Measurements from ENCODE around the gene SHISA8.

The SHISA8 gene

DNA sequence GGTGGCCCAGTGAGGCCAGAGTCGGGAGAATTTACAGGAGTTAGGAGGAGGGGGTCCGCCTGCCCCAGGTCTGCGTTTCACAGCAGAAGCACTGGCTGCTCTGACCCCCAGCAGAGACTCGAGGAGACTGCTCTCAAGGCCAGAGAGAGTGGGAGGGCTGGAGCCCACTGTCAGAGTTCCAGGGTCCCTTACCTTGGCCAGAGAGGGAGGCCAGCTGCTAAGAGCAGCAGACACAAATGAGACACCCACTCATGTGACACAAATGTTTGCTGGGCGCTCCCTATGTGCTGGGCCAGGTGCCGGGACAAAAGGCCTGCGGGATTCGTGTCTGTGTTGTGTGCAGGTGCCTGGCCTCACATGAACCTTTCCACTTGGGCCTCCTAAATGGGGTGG, 14.5 kb upstream of the SHISA8 start:
- H3K4me1 ChIP-seq (ENCODE audit: insufficient read depth, low read length, severe bottlenecking): peaks cover 59% of the 10 kb centered on the region
- H2AFZ ChIP-seq (ENCODE audit: low read length): no peak overlapping the region
- H3K27me3 ChIP-seq (ENCODE audit: insufficient read depth, low read length): peaks cover 6% of the 10 kb centered on the region; the same call in 1 of the 2 replicates
- no peaks in the 10 kb centered on the region for H3F3A ChIP-seq (ENCODE audit: insufficient read depth, low read length)
- H3K36me3 ChIP-seq (ENCODE audit: insufficient read depth, low read length): peaks cover 5% of the 10 kb centered on the region; the same call in 1 of the 2 replicates
- H3K4me2 ChIP-seq (ENCODE audit: low read length): no peak overlapping the region
- H3K79me2 ChIP-seq (ENCODE audit: insufficient read depth, low read length): no peaks in the 10 kb centered on the region
- no peak overlapping the region for H3K9ac ChIP-seq (ENCODE audit: low read length)
- TF ChIP-seq EZH2 (IDR thresholded peaks at IDR 0.05; ENCODE audit: borderline replicate concordance, low read length): no peak
- TF ChIP-seq, protein P1, sequence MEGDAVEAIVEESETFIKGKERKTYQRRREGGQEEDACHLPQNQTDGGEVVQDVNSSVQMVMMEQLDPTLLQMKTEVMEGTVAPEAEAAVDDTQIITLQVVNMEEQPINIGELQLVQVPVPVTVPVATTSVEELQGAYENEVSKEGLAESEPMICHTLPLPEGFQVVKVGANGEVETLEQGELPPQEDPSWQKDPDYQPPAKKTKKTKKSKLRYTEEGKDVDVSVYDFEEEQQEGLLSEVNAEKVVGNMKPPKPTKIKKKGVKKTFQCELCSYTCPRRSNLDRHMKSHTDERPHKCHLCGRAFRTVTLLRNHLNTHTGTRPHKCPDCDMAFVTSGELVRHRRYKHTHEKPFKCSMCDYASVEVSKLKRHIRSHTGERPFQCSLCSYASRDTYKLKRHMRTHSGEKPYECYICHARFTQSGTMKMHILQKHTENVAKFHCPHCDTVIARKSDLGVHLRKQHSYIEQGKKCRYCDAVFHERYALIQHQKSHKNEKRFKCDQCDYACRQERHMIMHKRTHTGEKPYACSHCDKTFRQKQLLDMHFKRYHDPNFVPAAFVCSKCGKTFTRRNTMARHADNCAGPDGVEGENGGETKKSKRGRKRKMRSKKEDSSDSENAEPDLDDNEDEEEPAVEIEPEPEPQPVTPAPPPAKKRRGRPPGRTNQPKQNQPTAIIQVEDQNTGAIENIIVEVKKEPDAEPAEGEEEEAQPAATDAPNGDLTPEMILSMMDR (IDR thresholded peaks at IDR 0.05; ENCODE audit: low read length): no peak
- H3K9me2 ChIP-seq (ENCODE audit: low read depth, low read length): no peaks in the 10 kb centered on the region
- no peak overlapping the region for H3K4me3 ChIP-seq (ENCODE audit: low read depth, low read length, poor library complexity, severe bottlenecking)
- peak overlapping the region; percentile 37 for H3K27ac ChIP-seq (ENCODE audit: low read depth, low read length, poor library complexity, severe bottlenecking)
- H3K9me3 ChIP-seq (ENCODE audit: low read length): no peaks in the 10 kb centered on the region
- no peaks in the 10 kb centered on the region for H4K20me1 ChIP-seq (ENCODE audit: insufficient read depth, low read length)

DNA sequence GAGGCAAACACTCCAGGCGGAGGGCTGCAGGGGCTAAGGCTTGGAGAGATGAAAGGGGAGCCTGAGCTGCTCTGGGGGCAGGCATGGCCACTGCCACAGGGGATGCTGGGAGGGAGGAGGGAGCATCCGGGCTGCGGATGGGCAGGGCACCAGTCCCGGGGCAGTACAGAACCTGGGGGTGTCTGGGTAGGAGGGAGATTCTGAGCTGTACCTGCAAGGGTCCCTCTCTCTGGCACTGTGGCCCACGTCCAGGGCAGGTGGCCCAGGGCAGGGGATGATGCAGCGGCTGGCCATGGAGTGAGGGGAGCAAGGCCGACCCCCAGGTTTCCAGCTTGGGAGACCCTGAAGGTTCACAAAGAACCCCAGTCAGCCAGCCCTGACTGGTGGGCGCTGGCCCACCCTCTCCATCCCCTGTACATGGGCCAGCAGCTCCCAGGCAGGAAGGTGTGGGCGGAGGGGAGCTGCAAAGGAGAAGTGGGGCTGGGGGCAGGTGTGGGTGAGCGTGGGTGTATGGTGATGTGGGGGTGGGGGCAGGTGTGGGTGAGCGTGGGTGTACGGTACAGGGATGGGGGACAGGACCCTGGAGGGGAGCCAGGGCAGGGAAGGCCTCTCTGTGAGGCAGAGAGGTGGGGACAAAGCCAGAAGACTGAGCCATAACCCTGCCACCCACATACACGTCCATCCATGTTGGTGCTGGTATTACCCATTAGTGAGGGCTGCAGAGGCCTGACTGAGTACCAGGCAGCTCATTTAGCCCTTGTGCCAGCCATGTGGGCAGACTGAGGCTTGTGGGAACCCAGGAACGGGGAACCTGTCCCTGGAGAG, 13.9 kb upstream of the SHISA8 start:
- Histone ChIP-seq H3K27ac (ENCODE audit: low read depth, low read length, poor library complexity, severe bottlenecking) (peak overlapping the region; percentile 37), H3K27me3 (ENCODE audit: insufficient read depth, low read length) (peaks cover 6% of the 10 kb centered on the region; the same call in 1 of the 2 replicates), H3K79me2 (ENCODE audit: insufficient read depth, low read length) (no peaks in the 10 kb centered on the region), H3K36me3 (ENCODE audit: insufficient read depth, low read length) (no peaks in the 10 kb centered on the region), H3K4me2 (ENCODE audit: low read length) (no peak overlapping the region), H2AFZ (ENCODE audit: low read length) (no peak overlapping the region), H3K4me3 (ENCODE audit: low read depth, low read length, poor library complexity, severe bottlenecking) (no peak overlapping the region), H3K9me3 (ENCODE audit: low read length) (no peaks in the 10 kb centered on the region), H4K20me1 (ENCODE audit: insufficient read depth, low read length) (no peaks in the 10 kb centered on the region), H3K9ac (ENCODE audit: low read length) (no peak overlapping the region), H3F3A (ENCODE audit: insufficient read depth, low read length) (no peaks in the 10 kb centered on the region), H3K9me2 (ENCODE audit: low read depth, low read length) (no peaks in the 10 kb centered on the region), H3K4me1 (ENCODE audit: insufficient read depth, low read length, severe bottlenecking) (peaks cover 53% of the 10 kb centered on the region)
- TF ChIP-seq, protein P1 (IDR thresholded peaks at IDR 0.05; ENCODE audit: low read length): no peak
- no peak for TF ChIP-seq EZH2 (IDR thresholded peaks at IDR 0.05; ENCODE audit: borderline replicate concordance, low read length)

DNA sequence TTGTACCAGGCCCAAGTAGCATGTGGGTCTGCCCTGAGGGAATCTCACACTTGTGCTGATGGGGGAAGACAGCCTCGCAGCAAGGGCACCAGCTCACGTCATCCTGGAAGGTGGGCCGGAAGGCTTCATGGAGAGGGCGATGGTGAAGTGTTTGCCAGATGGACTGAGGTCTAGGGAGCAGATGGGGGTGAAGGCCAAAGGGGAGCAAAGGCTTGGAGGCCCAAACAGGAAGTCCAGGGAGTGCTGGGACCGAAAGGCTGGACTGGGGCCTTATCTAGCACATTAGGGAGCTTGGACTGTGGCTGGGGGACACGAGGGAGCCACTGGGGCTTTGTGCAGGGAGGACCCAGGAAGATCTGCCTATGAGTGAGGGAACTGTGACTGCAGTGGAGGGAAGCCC, 12.9 kb upstream of the SHISA8 start:
- H3K9ac ChIP-seq (ENCODE audit: low read length): no peak overlapping the region
- H3F3A ChIP-seq (ENCODE audit: insufficient read depth, low read length): no peaks in the 10 kb centered on the region
- no peaks in the 10 kb centered on the region for H3K9me3 ChIP-seq (ENCODE audit: low read length)
- no peak overlapping the region for H2AFZ ChIP-seq (ENCODE audit: low read length)
- no peaks in the 10 kb centered on the region for H3K79me2 ChIP-seq (ENCODE audit: insufficient read depth, low read length)
- H3K36me3 ChIP-seq (ENCODE audit: insufficient read depth, low read length): no peaks in the 10 kb centered on the region
- H3K4me3 ChIP-seq (ENCODE audit: low read depth, low read length, poor library complexity, severe bottlenecking): no peak overlapping the region
- no peaks in the 10 kb centered on the region for H4K20me1 ChIP-seq (ENCODE audit: insufficient read depth, low read length)
- TF ChIP-seq, protein P1 (IDR thresholded peaks at IDR 0.05; ENCODE audit: low read length): no peak
- no peak for TF ChIP-seq EZH2 (IDR thresholded peaks at IDR 0.05; ENCODE audit: borderline replicate concordance, low read length)
- H3K4me1 ChIP-seq (ENCODE audit: insufficient read depth, low read length, severe bottlenecking): peaks cover 43% of the 10 kb centered on the region
- no peak overlapping the region for H3K27ac ChIP-seq (ENCODE audit: low read depth, low read length, poor library complexity, severe bottlenecking)
- no peak overlapping the region for H3K4me2 ChIP-seq (ENCODE audit: low read length)
- H3K27me3 ChIP-seq (ENCODE audit: insufficient read depth, low read length): peaks cover 6% of the 10 kb centered on the region; the same call in 1 of the 2 replicates
- no peaks in the 10 kb centered on the region for H3K9me2 ChIP-seq (ENCODE audit: low read depth, low read length)

All from OCI-LY1 (cell line).